Suppressor macrophage treated with lipopolysaccharide for 4 hours (primary cell): Measurements from ENCODE around the gene LRRC17.
"Not testable (repeated sequence)": the region's sequence is repeated elsewhere in the genome, so short reads cannot be mapped to it uniquely, and the experiment has no call there.

Experiments used
- DNase-seq: peaks from one replicate; pipeline ENCODE4 v3.0.0-alpha.2; 2020

The LRRC17 gene

GRCh38 chr7:102943423-102944169, 30.8 kb downstream of the LRRC17 start:
- DNase-seq, result no peak

- no peak for DNase-seq
Observed at GRCh38 chr7:102944241-102944640, 31.4 kb downstream of the LRRC17 start.

- DNase-seq, result no peak
Observed at GRCh38 chr7:102951839-102952238, 39.0 kb downstream of the LRRC17 start.

GRCh38 chr7:102953406-102953805, 40.6 kb downstream of the LRRC17 start:
- peak; percentile 28 for DNase-seq

DNA sequence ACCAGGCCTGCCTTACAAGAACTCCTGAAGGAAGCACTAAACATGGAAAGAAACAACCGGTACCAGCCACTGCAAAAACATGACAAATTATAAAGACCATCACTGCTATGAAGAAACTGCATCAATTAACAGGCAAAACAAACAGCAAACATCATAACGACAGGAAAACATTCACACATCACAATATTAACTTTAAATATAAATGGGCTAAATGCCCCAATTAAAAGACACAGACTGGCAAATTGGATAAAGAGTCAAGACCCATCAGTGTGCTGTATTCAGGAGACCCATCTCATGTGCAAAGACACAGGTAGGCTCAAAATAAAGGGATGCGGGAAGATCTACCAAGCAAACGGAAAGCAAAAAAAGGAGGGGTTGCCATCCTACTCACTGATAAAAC, 41.6 kb downstream of the LRRC17 start:
- not testable (repeated sequence) for DNase-seq

DNA sequence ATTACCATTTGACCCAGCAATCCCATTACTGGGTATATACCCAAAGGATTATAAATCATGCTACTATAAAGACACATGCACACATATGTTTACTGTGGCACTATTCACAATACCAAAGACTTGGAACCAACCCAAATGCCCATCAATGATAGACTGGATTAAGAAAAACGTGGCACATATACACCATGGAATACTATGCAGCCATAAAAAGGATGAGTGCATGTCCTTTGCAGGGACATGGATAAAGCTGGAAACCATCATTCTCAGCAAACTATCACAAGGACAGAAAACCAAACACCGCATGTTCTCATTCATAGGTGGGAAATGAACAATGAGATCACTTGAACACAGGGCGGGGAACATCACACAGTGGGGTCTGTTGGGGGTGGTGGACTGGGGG, 45.2 kb downstream of the LRRC17 start:
- DNase-seq, result not testable (repeated sequence)

- DNase-seq, result not testable (repeated sequence)
Observed at GRCh38 chr7:102961993-102962392, 49.2 kb downstream of the LRRC17 start.

- DNase-seq, result no peak
Observed at GRCh38 chr7:102966465-102966864, 53.7 kb downstream of the LRRC17 start.

DNA sequence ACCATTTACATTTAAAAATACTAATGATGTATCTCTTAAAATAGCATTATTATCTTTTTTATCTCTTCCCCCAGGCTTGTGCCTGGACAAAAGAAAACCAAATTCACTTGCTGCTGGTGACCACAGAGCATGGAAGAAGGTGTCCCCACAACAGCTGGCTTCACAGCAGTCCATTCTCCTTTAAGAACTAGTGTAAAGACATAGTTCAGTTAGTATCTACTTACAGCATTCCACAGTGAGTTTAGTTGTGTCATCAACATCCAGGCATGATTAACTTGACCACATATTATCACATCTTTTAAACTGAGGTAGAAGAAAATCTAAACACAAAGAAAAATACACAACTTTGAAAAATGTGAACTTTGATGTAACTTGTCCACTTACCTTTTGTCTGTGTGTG, 55.0 kb downstream of the LRRC17 start:
- no peak for DNase-seq

- peak; percentile 14 for DNase-seq
Observed at GRCh38 chr7:102973096-102973802, 60.4 kb downstream of the LRRC17 start.

- DNase-seq, result no peak
Observed at GRCh38 chr7:102974366-102975236, 61.8 kb downstream of the LRRC17 start.

DNA sequence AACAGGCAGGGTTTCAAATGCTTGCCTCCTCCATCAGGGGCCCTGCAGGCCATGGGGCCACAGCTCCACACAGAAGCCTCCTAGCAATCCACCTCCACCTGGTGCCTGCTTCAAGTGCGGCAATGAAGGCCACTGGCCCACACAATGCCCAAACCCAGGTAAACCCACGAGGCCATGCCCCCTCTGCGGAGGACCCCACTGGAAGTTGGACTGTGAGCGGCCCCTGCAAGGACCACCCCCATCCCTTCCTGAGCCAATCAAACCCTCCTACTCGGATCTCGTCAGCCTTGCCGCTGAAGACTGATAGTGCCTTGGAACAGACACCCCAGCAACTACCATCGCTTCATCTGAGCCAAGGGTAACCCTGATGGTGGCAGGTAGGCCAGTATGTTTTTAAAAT, 63.1 kb downstream of the LRRC17 start:
- no peak for DNase-seq

GRCh38 chr7:102976493-102976892, 63.7 kb downstream of the LRRC17 start:
- DNase-seq, result no peak

DNA sequence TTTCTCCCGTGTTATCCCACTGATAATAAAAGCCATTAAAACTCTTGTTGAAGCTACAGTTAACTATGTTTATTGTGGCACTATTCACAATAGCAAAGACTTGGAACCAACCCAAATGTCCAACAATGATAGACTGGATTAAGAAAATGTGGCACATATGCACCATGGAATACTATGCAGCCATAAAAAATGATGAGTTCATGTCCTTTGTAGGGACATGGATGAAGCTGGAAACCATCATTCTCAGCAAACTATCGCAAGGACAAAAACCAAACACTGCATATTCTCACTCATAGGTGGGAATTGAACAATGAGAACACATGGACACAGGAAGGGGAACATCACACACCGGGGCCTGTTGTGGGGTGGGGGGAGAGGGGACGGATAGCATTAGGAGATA, 64.8 kb downstream of the LRRC17 start:
- DNase-seq, result not testable (repeated sequence)

GRCh38 chr7:102978284-102978683, 65.5 kb downstream of the LRRC17 start:
- peak; percentile 24 for DNase-seq

DNA sequence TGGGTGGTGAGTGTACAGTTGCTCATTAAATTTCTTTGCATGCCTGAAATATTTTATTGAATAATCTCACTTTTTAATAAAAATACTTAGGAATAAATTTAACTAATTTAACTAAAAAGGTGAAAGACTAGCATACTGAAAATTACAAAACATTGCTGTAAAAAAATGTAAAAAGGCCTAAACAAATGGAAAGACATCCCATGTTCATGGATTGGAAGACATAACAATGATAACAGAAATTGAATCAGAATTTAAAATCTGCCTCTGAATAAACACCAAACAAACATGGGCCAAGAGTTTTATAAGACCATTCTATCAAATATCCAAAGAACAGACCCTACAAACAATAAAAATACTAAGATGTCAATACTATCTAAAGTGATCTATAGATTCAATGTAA, 66.9 kb downstream of the LRRC17 start:
- no peak for DNase-seq

- no peak for DNase-seq
Observed at GRCh38 chr7:102981451-102981850, 68.7 kb downstream of the LRRC17 start.

GRCh38 chr7:102982235-102982634, 69.4 kb downstream of the LRRC17 start:
- no peak for DNase-seq

GRCh38 chr7:102983602-102984001, 70.8 kb downstream of the LRRC17 start:
- no peak for DNase-seq

GRCh38 chr7:102985176-102985783, 72.5 kb downstream of the LRRC17 start:
- no peak for DNase-seq

DNA sequence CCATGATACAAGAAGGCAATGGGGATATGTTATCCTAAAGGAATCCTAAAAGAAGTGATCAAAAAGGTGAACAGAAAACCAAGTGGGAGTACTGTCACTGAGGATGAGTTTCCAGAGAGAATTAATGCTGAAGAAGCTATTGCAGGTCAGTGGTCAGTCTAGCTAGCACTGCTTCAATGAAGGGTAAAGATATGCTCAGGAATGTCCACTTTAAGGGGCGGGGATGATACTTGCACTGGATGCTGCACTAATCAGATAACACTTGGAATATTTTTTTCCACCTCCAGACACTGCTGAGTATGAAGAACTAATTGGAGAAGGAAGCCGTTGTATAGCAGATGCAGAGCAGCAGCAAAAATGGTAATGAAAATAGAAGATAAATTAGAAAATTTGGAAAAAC, 75.3 kb downstream of the LRRC17 start:
- no peak for DNase-seq

GRCh38 chr7:102988631-102989560, 76.1 kb downstream of the LRRC17 start:
- DNase-seq, result peak; percentile 52
